H1 (cell line): ENCODE measurements around the gene SEMA4C. TPM values are rescaled to one million over a fixed set of nuclear protein-coding genes. Genes with fewer than 3 reads are reported as not detected.

Experiments
- CTCF ChIA-PET: fragments of 300-600 bp; sonication (Branson Sonifier 250); formaldehyde crosslinking; loops from one replicate; lab custom pipeline; 2021; ENCODE audit not compliant: partially characterized antibody; lab: Charles Lee
- POLR2A ChIA-PET: fragments of 300-600 bp; sonication (Branson Sonifier 250); formaldehyde crosslinking; loops from one replicate; lab custom pipeline; 2021; ENCODE audit warnings: inconsistent platforms; ENCODE audit not compliant: partially characterized antibody; lab: Charles Lee
- DNase-seq, 2 experiments: peaks; one replicate each; pipeline versions ENCODE4 v3.0.0 to v3.0.0-alpha.2; 2010 to 2022; ENCODE audit warnings: low spot score in 2 of 2, low read depth in 1 of 2, mixed read lengths in 1 of 2
- FAIRE-seq: peaks from 2 replicates; lab custom pipeline; 2011; peaks lifted over from hg19 to GRCh38; lab: Jason Lieb, UNC
- H2AFZ ChIP-seq: 2 replicates; pipeline ENCODE4 v1.8.1; 2012; ENCODE audit warnings: low read length, inconsistent platforms
- H2AK5ac ChIP-seq: 2 replicates; pipeline ENCODE4 v1.6.1; 2013; ENCODE audit warnings: low read depth, low read length
- H2BK120ac ChIP-seq: replicated peaks from 2 replicates; pipeline ENCODE3; 2013; ENCODE audit warnings: low read depth, low read length, inconsistent platforms
- H2BK12ac ChIP-seq: 2 replicates; pipeline ENCODE4 v1.6.1; 2013; ENCODE audit warnings: low read depth, low read length
- H2BK15ac ChIP-seq: 2 replicates; pipeline ENCODE4 v1.6.1; 2013; ENCODE audit warnings: low read length
- H2BK20ac ChIP-seq: 2 replicates; pipeline ENCODE4 v1.6.1; 2013; ENCODE audit warnings: low read length
- H2BK5ac ChIP-seq: 2 replicates; pipeline ENCODE4 v1.6.1; 2013; ENCODE audit warnings: low read depth, low read length
- H3K14ac ChIP-seq: 2 replicates; pipeline ENCODE4 v1.6.1; 2013; ENCODE audit warnings: inconsistent platforms; ENCODE audit not compliant: insufficient read length
- H3K18ac ChIP-seq: 2 replicates; pipeline ENCODE4 v1.6.1; 2013; ENCODE audit warnings: low read length; ENCODE audit errors: extremely low read depth
- H3K23ac ChIP-seq: 2 replicates; pipeline ENCODE4 v1.6.1; 2013; ENCODE audit warnings: inconsistent platforms; ENCODE audit not compliant: insufficient read length
- H3K23me2 ChIP-seq: 2 replicates; pipeline ENCODE4 v1.6.1; 2013; ENCODE audit warnings: low read depth, low read length
- H3K27ac ChIP-seq: 2 replicates; pipeline ENCODE4 v1.6.1; 2011; ENCODE audit warnings: low read depth, low read length, inconsistent platforms
- H3K27me3 ChIP-seq, 4 experiments: replicated peaks in 1 of 4; 1 replicate in 1 of 4; 2 replicates in 3 of 4; pipeline versions ENCODE4 v1.6.1 to v1.8.1; 2011 to 2013; ENCODE audit warnings: low read length in 3 of 4, mild to moderate bottlenecking in 3 of 4, inconsistent platforms in 2 of 4, mixed read lengths in 2 of 4, moderate library complexity in 1 of 4; ENCODE audit not compliant: control insufficient read depth in 3 of 4, insufficient read depth in 3 of 4; ENCODE audit errors: extremely low read depth in 1 of 4
- H3K36me3 ChIP-seq, 4 experiments: 2 replicates each; pipeline versions ENCODE4 v1.6.1 to v1.8.1; 2011 to 2013; ENCODE audit warnings: mild to moderate bottlenecking in 4 of 4, low read length in 3 of 4, moderate library complexity in 2 of 4, control low read depth in 1 of 4, inconsistent platforms in 1 of 4; ENCODE audit not compliant: insufficient read depth in 4 of 4, control insufficient read depth in 2 of 4
- H3K4ac ChIP-seq: replicated peaks from 2 replicates; pipeline ENCODE3; 2013; ENCODE audit warnings: low read length, low read depth, mixed read lengths, inconsistent platforms; ENCODE audit not compliant: insufficient read length
- H3K4me1 ChIP-seq, 4 experiments: replicated peaks in 1 of 4; 1 replicate in 1 of 4; 2 replicates in 3 of 4; pipeline versions ENCODE4 v1.6.1 to v1.8.1; 2011 to 2013; ENCODE audit warnings: low read length in 3 of 4, inconsistent platforms in 2 of 4, mixed read lengths in 1 of 4; ENCODE audit not compliant: insufficient read depth in 4 of 4, control insufficient read depth in 3 of 4
- H3K4me2 ChIP-seq, 2 experiments: 2 replicates each; pipeline versions ENCODE4 v1.6.1 to v1.8.1; 2011 to 2013; ENCODE audit warnings: low read depth in 2 of 2, low read length in 2 of 2, control low read depth in 1 of 2, inconsistent platforms in 1 of 2, mild to moderate bottlenecking in 1 of 2; ENCODE audit not compliant: insufficient read depth in 1 of 2
- H3K4me3 ChIP-seq, 4 experiments: fragments of 200-600, 300-600 bp in 1 of 4; sonication (generic), shearing (Covaris generic), sonication (Bioruptor Twin) in 1 of 4; 2 replicates each; pipeline versions ENCODE4 v1.5.1 to v1.8.1; 2011 to 2016; ENCODE audit warnings: low read length in 4 of 4, low read depth in 3 of 4, control low read depth in 2 of 4, inconsistent platforms in 2 of 4, mild to moderate bottlenecking in 2 of 4, mixed read lengths in 1 of 4, moderate library complexity in 1 of 4; ENCODE audit not compliant: insufficient read depth in 2 of 4; ENCODE audit errors: extremely low read depth in 1 of 4
- H3K56ac ChIP-seq: replicated peaks from 2 replicates; pipeline ENCODE3; 2013; ENCODE audit warnings: low read depth, mild to moderate bottlenecking, mixed read lengths, low read length, inconsistent platforms; ENCODE audit not compliant: insufficient read length
- H3K79me1 ChIP-seq: 2 replicates; pipeline ENCODE4 v1.6.1; 2013; ENCODE audit warnings: low read depth, low read length, control low read depth
- H3K79me2 ChIP-seq, 2 experiments: 2 replicates each; pipeline versions ENCODE4 v1.6.1 to v1.8.1; 2012 to 2013; ENCODE audit warnings: low read length in 2 of 2, mild to moderate bottlenecking in 2 of 2, inconsistent platforms in 1 of 2; ENCODE audit not compliant: insufficient read depth in 2 of 2, control insufficient read depth in 1 of 2
- H3K9ac ChIP-seq, 4 experiments: replicated peaks in 1 of 4; 1 replicate in 1 of 4; 2 replicates in 3 of 4; pipeline versions ENCODE4 v1.6.1 to v1.8.1; 2011 to 2013; ENCODE audit warnings: low read depth in 3 of 4, low read length in 3 of 4, control low read depth in 2 of 4, mild to moderate bottlenecking in 2 of 4, moderate library complexity in 2 of 4, inconsistent platforms in 1 of 4; ENCODE audit errors: extremely low read depth in 1 of 4
- H3K9me3 ChIP-seq, 2 experiments: 2 replicates each; pipeline versions ENCODE4 v1.6.1 to v1.8.1; 2012 to 2013; ENCODE audit warnings: mild to moderate bottlenecking in 2 of 2, moderate library complexity in 2 of 2, control low read depth in 1 of 2, inconsistent platforms in 1 of 2, low read depth in 1 of 2, low read length in 1 of 2, mixed read lengths in 1 of 2; ENCODE audit not compliant: insufficient read depth in 2 of 2
- H4K20me1 ChIP-seq, 2 experiments: replicated peaks in 1 of 2; 2 replicates each; pipeline versions ENCODE3 to v1.8.1; 2011 to 2013; ENCODE audit warnings: inconsistent platforms in 2 of 2, low read length in 2 of 2, mild to moderate bottlenecking in 1 of 2; ENCODE audit not compliant: insufficient read depth in 2 of 2, control insufficient read depth in 1 of 2
- H4K5ac ChIP-seq: 2 replicates; pipeline ENCODE4 v1.6.1; 2013; ENCODE audit warnings: low read length, low read depth, mixed read lengths, inconsistent platforms; ENCODE audit not compliant: insufficient read length
- H4K8ac ChIP-seq: 2 replicates; pipeline ENCODE4 v1.8.0; 2013; ENCODE audit warnings: mild to moderate bottlenecking, moderate library complexity, low read length, inconsistent platforms; ENCODE audit not compliant: insufficient read depth; ENCODE audit errors: extremely low read depth
- H4K91ac ChIP-seq: replicated peaks from 2 replicates; pipeline ENCODE3; 2013; ENCODE audit warnings: low read length, mixed read lengths, inconsistent platforms; ENCODE audit not compliant: insufficient read length
- CTCF ChIP-seq, 3 experiments: IDR thresholded peaks; 1 replicate in 2 of 3; 2 replicates in 1 of 3; pipeline versions ENCODE4 v1.5.1 to v1.6.1; 2011; ENCODE audit warnings: low read length in 3 of 3, mild to moderate bottlenecking in 3 of 3, inconsistent platforms in 2 of 3, low read depth in 1 of 3, moderate library complexity in 1 of 3; ENCODE audit not compliant: insufficient read depth in 1 of 3; ENCODE audit errors: control extremely low read depth in 1 of 3
- MAFK ChIP-seq: IDR thresholded peaks from 2 replicates; pipeline ENCODE4 v1.6.1; 2012; ENCODE audit warnings: low read depth, mild to moderate bottlenecking, improper control_type of control experiment, low read length
- RAD21 ChIP-seq, 2 experiments: IDR thresholded peaks in 1 of 2; conservative IDR thresholded peaks in 1 of 2; 2 replicates each; pipeline ENCODE4 v1.6.1; 2011; ENCODE audit warnings: low read depth in 2 of 2, low read length in 2 of 2, improper control_type of control experiment in 1 of 2, inconsistent platforms in 1 of 2, mild to moderate bottlenecking in 1 of 2, moderate library complexity in 1 of 2
- WGBS, 2 experiments: shearing (Covaris generic) in 1 of 2; methylation state at CpG; one replicate each; pipeline versions ENCODE4 v1.1.6 to v1.1.7; 2013 to 2015; ENCODE audit warnings: low lambda C conversion rate in 2 of 2, mixed read lengths in 2 of 2, inconsistent platforms in 1 of 2, low coverage in 1 of 2, missing lambda C conversion rate in 1 of 2; ENCODE audit not compliant: insufficient replicate concordance in 2 of 2, insufficient coverage in 1 of 2, insufficient read length in 1 of 2; ENCODE audit errors: extremely low coverage in 1 of 2, missing lambda C conversion rate in 1 of 2; 5-methylcytosine and 5-hydroxymethylcytosine counted together
- polyA plus RNA-seq, 7 experiments: library from polyadenylated mRNA; depleted of rRNA in 3 of 7; stranded (reverse) in 5 of 7; unstranded in 2 of 7; fragments of >200 nt in 5 of 7; fragments of 200-250 nt in 2 of 7; gene quantifications; 1 replicate in 5 of 7; 2 replicates in 1 of 7; 4 replicates in 1 of 7; pipeline versions ENCODE4 v1.2.1 to v1.2.3, GENCODE V29; 2011 to 2013; ENCODE audit warnings: missing spikeins in 2 of 7, mixed read lengths in 2 of 7
- total RNA-seq: library from RNA; stranded (reverse); fragmentation: NEBNext Ultra II Directional; extraction: Animal tissue kit (Norgen Biotek cat#: 25700); gene quantifications from 2 replicates; pipeline ENCODE4 v1.2.1, GENCODE V29; 2021

SEMA4C gene
- total and polyA plus RNA-seq, 2 of the 8 experiments (the other 6 are each of a cell fraction or from before 2014, with no cell fraction given): 47.5 to 67.3 TPM

- Histone ChIP-seq H2AFZ (peak overlapping the region; percentile 1; the same call in 1 of the 2 replicates), H4K20me1 (no peaks in the 10 kb centered on the region), H3K56ac (no peak overlapping the region), H3K4me2 (no peak overlapping the region), H2BK12ac (peak overlapping the region; percentile 53; the same call in 1 of the 2 replicates), H3K23ac (no peak overlapping the region), H2BK120ac (no peak overlapping the region), H3K14ac (no peak overlapping the region), H3K18ac (0 out of 2 replicates have a peak overlapping the region, but pooled peaks have one; percentile 14), H3K9me3 (no peaks in the 10 kb centered on the region; a peak in 1 of 4 replicates), H3K4me3 (no peak overlapping the region), H3K36me3 (no peaks in the 10 kb centered on the region), H3K79me1 (no peaks in the 10 kb centered on the region), H2BK20ac (peak overlapping the region; percentile 82; the same call in 1 of the 2 replicates), H2BK15ac (no peak overlapping the region), H3K9ac (no peak overlapping the region), H2BK5ac (no peak overlapping the region), H4K5ac (no peak overlapping the region), H4K91ac (no peak overlapping the region), H3K4me1 (peaks cover 0 to 20% (median 17%) of the 10 kb centered on the region in 4 experiments; a peak in 6 of 7 replicates), H3K4ac (no peak overlapping the region), H3K27me3 (peaks cover 0 to 2% (median 0%) of the 10 kb centered on the region in 4 experiments; a peak in 2 of 7 replicates), H3K79me2 (no peaks in the 10 kb centered on the region), H4K8ac (no peak overlapping the region), H3K23me2 (no peaks in the 10 kb centered on the region), H3K27ac (no peak overlapping the region), H2AK5ac (no peak overlapping the region)
- 93% methylated on average over 10 of the region's 10 CpGs; no CpG with 5 or more reads in 1 of the 2 experiments for WGBS, 2 experiments
- DNase-seq: no peak
- FAIRE-seq: no peak
- ChIA-PET CTCF (interaction anchor here (0.9 to 4.2 kb wide), 16 partner anchors 9 to 97 kb away, joined by 3 to 21 read pairs (median 5); partner anchors contain the start of gene ANKRD39), POLR2A (interaction anchor here (0.8 to 1.7 kb wide), 5 partner anchors 9 to 48 kb away, joined by 3 to 4 read pairs (median 3); no protein-coding TSS in a partner anchor)
- TF ChIP-seq CTCF (IDR thresholded peaks at IDR 0.05; ENCODE audit: control extremely low read depth in 1 of 3, insufficient read depth in 1 of 3, low read depth in 1 of 3, low read length in 3 of 3) (peak in 2 of 3 experiments; percentile 33 to 37; a peak in 2 of 4 replicates), MAFK (no peak), RAD21 (IDR thresholded peaks at IDR 0.05 in 1 of 2, conservative IDR thresholded peaks at IDR 0.05 in 1 of 2; ENCODE audit: low read depth in 2 of 2, low read length in 2 of 2) (peak in 1 of 2 experiments; percentile 27; a peak in 2 of 4 replicates)
These were observed 46.3 kb upstream of the SEMA4C start for GRCh38 chr2:96916156-96916630.
